ENCODE results near the gene SPECC1L. TPM values are rescaled to one million over a fixed set of nuclear protein-coding genes. Genes with fewer than 3 reads are reported as not detected.

SPECC1L gene
- total RNA-seq, 1 donor from 2014 or later: 80.6 TPM

DNA sequence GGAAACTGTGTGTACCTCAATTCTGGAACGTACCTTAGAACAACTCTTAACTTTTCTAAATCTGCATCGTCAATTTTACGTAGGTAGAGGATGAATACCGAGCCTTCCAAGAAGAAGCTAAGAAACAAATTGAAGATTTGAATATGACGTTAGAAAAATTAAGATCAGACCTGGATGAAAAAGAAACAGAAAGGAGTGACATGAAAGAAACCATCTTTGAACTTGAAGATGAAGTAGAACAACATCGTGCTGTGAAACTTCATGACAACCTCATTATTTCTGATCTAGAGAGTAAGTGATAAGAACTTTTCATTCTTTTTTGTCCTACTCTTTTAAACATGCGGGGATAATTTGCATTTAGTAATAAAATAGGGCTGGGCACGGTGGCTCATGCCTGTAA is 53.5 kb downstream of the SPECC1L start:
- Mint-ChIP-seq H3K36me3 (ENCODE audit: low read depth, unreplicated experiment) (peaks cover 29% of the 10 kb centered on the region), H3K27ac (ENCODE audit: unreplicated experiment) (no peak overlapping the region), H3K4me3 (ENCODE audit: unreplicated experiment) (no peak overlapping the region), H3K9me3 (ENCODE audit: unreplicated experiment) (no peaks in the 10 kb centered on the region), H3K27me3 (ENCODE audit: unreplicated experiment) (peaks cover 2% of the 10 kb centered on the region), H3K4me1 (ENCODE audit: unreplicated experiment) (peaks cover 14% of the 10 kb centered on the region)
- TF ChIP-seq, protein P1, sequence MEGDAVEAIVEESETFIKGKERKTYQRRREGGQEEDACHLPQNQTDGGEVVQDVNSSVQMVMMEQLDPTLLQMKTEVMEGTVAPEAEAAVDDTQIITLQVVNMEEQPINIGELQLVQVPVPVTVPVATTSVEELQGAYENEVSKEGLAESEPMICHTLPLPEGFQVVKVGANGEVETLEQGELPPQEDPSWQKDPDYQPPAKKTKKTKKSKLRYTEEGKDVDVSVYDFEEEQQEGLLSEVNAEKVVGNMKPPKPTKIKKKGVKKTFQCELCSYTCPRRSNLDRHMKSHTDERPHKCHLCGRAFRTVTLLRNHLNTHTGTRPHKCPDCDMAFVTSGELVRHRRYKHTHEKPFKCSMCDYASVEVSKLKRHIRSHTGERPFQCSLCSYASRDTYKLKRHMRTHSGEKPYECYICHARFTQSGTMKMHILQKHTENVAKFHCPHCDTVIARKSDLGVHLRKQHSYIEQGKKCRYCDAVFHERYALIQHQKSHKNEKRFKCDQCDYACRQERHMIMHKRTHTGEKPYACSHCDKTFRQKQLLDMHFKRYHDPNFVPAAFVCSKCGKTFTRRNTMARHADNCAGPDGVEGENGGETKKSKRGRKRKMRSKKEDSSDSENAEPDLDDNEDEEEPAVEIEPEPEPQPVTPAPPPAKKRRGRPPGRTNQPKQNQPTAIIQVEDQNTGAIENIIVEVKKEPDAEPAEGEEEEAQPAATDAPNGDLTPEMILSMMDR (IDR thresholded peaks at IDR 0.05; ENCODE audit: unreplicated experiment): no peak
- DNase-seq (ENCODE audit: low spot score): no peak

DNA sequence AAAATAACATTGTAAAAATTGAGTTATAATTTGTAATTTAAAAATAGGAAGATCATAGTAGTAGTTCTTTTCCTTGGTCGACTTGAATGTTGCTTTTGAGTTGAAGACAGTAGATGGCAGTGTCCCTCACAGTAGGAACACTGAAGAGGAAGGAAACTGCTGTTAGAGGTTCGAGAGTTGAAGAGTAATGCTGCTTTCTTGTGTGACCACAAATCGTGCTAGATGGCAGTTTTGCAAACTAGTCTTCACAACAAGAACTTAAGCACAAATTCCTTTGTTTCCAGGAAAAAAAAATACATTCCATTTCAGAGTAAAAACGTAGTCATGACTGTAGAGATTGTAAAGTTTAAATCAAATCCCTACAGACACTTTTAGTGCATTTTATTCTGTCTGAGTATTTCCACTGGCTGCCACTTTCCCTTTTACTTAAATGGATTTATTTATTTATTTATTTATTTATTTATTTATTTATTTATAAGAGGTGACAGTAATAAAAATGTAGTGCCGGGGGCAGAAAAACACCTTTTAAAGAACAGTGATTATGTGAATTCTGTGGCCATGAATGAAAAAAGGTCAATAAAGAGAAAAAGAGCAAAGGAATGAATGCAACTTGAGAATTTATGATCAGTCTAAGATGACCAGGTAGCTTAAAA is 54.6 kb downstream of the SPECC1L start:
- Mint-ChIP-seq H3K4me1 (ENCODE audit: unreplicated experiment) (peaks cover 23% of the 10 kb centered on the region), H3K27ac (ENCODE audit: unreplicated experiment) (no peak overlapping the region)

DNA sequence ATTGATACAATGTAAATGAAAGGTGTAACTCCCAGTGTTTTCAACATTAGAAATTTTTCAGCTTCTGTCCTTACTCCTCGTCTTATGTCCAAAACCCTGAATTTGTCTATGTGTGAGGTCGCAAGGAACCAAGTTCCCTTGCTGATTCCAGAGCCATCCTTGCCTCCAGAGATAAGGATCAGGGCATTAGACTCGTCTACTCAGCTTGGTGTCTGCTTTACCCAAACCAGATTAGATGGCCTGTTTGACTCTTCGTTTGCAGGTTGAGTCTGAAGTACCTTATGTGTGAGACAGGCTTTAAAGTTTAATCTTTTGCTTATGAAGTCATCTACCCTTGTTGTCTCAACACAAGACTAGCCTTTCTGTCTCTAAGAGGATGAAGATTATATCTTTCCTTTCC is 55.6 kb downstream of the SPECC1L start:
- DNase-seq (ENCODE audit: low spot score): no peak
- H3K27ac Mint-ChIP-seq (ENCODE audit: unreplicated experiment): no peak overlapping the region
- TF ChIP-seq, protein P1 (IDR thresholded peaks at IDR 0.05; ENCODE audit: unreplicated experiment): no peak
- H3K4me1 Mint-ChIP-seq (ENCODE audit: unreplicated experiment): peaks cover 30% of the 10 kb centered on the region
- peaks cover 2% of the 10 kb centered on the region for H3K27me3 Mint-ChIP-seq (ENCODE audit: unreplicated experiment)
- no peaks in the 10 kb centered on the region for H3K9me3 Mint-ChIP-seq (ENCODE audit: unreplicated experiment)
- peaks cover 27% of the 10 kb centered on the region for H3K36me3 Mint-ChIP-seq (ENCODE audit: low read depth, unreplicated experiment)
- H3K4me3 Mint-ChIP-seq (ENCODE audit: unreplicated experiment): no peak overlapping the region

More for the DNA sequence above, 54.6 kb downstream of the SPECC1L start:
- H3K4me3 Mint-ChIP-seq (ENCODE audit: unreplicated experiment): no peak overlapping the region
- no peak for DNase-seq (ENCODE audit: low spot score)
- TF ChIP-seq, protein P1 (IDR thresholded peaks at IDR 0.05; ENCODE audit: unreplicated experiment): peak; percentile 37
- H3K27me3 Mint-ChIP-seq (ENCODE audit: unreplicated experiment): peaks cover 2% of the 10 kb centered on the region
- no peaks in the 10 kb centered on the region for H3K9me3 Mint-ChIP-seq (ENCODE audit: unreplicated experiment)
- H3K36me3 Mint-ChIP-seq (ENCODE audit: low read depth, unreplicated experiment): peaks cover 29% of the 10 kb centered on the region

DNA sequence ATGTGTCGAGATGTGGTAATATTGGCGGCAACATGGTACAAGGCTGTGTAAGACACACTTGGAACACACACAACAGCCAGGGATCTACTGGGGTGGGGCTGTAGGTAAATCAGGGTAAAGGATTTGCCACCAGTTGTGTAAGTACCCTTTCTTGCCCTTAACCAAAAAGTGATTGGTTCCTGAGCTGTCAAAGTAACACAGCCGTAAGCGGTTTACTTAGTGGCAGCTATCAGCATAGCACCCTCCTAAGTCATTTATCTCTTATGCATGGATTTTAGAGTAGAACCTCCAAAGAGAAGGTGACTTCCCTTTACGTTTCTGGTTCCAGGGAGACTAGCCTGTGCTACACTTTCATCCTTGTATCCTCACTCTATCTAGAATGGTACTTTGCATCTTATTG is 57.2 kb downstream of the SPECC1L start:
- Mint-ChIP-seq H3K4me3 (ENCODE audit: unreplicated experiment) (no peak overlapping the region), H3K27ac (ENCODE audit: unreplicated experiment) (no peak overlapping the region), H3K27me3 (ENCODE audit: unreplicated experiment) (no peaks in the 10 kb centered on the region), H3K9me3 (ENCODE audit: unreplicated experiment) (no peaks in the 10 kb centered on the region), H3K36me3 (ENCODE audit: low read depth, unreplicated experiment) (peaks cover 17% of the 10 kb centered on the region), H3K4me1 (ENCODE audit: unreplicated experiment) (peaks cover 30% of the 10 kb centered on the region)
- TF ChIP-seq, protein P1 (IDR thresholded peaks at IDR 0.05; ENCODE audit: unreplicated experiment): no peak
- no peak for DNase-seq (ENCODE audit: low spot score)

DNA sequence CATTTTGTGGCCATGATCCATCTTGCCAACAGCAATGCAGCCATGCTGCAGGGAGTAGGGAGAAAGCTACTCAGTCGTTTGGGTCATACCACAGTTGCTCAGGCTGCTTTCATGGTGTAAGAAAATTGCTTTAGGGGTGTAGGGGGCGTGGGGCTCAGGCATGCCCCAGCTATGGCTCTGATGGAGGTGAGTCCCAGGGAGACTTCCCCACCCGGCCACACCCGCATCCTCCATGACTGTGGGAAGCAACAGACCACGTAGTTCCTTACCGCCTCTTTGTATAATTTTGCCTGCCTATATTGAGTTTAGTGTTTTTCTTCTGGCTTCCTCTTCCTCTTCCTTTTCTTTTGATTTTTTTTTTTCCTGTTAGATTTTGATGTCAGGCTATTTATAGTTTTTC is 58.8 kb downstream of the SPECC1L start:
- Mint-ChIP-seq H3K9me3 (ENCODE audit: unreplicated experiment) (no peaks in the 10 kb centered on the region), H3K4me3 (ENCODE audit: unreplicated experiment) (no peak overlapping the region), H3K4me1 (ENCODE audit: unreplicated experiment) (peaks cover 27% of the 10 kb centered on the region), H3K27me3 (ENCODE audit: unreplicated experiment) (no peaks in the 10 kb centered on the region), H3K27ac (ENCODE audit: unreplicated experiment) (peak overlapping the region; percentile 1), H3K36me3 (ENCODE audit: low read depth, unreplicated experiment) (peaks cover 12% of the 10 kb centered on the region)
- TF ChIP-seq, protein P1 (IDR thresholded peaks at IDR 0.05; ENCODE audit: unreplicated experiment): no peak
- DNase-seq (ENCODE audit: low spot score): no peak

Data from endothelial cell (in vitro differentiated cells).